H4 (cell line): ENCODE results near the gene PDGFA. TPM values are rescaled to one million over a fixed set of nuclear protein-coding genes. Genes with fewer than 3 reads are reported as not detected.

Experiments used
- DNase-seq: peaks from one replicate; pipeline ENCODE4 v3.0.0-alpha.2; 2015; ENCODE audit warnings: low spot score
- total RNA-seq: library from RNA; depleted of rRNA; stranded (reverse); fragments of >200 nt; shearing (Covaris generic); gene quantifications from 2 replicates; pipeline ENCODE4 v1.2.3, GENCODE V29; 2014

Gene PDGFA
- total RNA-seq, 1 experiment from 2014 or later: 37.3 TPM

DNA sequence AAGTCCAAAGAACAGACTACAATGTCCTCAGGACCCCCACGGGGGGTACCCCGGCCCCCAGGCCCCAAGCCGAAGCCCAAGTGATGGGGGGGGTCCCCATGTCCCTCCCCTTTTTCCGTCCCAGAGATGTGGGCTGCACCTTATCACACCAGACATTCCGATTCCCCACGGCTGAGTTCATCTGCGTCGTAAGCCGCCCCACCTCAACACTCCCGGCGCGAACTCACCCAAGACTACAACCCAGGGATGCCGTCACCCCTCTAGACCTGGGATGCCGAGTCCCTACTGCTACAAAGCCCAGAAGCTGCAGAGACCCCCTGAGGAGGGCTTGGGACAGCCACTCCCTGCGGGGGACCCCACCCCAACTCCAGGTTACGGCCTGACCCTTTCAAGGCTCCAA, 14.5 kb downstream of the PDGFA start:
- DNase-seq: no peak

DNA sequence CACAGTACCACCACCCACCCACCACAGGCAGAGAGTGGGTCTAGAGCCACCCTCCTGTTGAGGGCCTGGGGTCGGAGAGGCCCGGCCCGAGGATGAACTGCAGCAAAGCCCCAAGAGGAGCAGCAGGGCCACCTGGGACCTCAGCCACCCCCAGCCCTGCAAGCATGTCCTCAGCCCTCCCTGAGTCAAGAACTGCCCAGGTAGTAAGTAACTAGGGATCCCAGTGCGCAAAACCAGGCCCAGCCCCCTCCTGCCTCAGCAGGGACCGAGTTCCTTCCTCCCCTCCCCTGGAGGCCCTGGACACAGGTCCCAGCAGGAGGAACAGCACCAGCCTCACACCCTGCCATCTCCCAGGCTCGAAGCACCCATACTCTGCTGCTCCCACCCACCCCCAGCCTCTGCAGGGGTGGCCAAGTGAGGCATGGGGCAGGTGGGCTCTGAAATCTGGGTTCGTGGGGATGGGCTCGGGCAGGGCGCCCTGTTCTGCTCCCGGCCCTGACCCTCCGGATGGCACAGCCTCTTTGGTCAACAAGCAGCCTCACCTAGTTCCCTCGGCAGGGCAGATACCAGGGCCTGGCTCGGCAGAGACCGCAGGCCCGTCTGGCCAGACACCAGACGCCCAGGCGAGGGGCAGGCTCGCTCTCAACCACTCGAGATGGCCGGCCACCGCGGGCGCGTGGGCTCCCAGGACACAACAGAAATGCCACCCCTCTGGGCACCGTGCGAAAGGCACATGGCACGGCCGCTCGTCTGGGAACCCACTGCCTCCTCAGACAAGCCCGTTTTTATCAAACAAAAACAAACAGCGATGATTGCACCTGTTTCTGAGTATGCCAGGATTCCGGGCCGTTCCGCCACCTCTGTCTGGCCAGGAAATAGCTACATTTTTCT, 15.2 kb downstream of the PDGFA start:
- no peak for DNase-seq

DNA sequence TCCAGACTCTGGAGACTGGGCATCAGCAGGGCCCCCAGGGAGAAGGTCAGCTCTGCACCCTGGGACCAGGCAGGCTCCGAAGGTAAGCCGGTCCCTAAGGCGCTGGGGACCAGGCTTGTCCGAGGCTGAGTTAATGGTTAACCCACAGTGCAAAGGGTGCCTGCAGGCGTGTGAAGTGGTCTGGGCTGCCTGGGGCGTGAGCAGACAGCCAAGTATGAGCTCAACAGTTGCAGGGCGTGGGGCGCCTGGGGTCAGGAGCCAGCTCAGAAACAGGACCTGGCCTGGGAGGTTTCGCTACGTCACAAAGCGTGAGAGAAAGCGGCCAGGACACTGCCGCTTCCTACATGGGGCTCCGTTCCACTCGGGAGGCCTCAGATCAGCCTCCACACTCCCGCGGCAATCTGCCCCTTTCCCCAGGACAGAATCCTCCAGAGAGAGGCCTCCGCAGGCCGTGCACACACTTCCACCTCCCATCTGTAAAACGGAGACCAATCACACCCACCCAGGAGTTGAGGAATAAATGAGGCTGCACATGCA, 16.0 kb downstream of the PDGFA start:
- no peak for DNase-seq

DNA sequence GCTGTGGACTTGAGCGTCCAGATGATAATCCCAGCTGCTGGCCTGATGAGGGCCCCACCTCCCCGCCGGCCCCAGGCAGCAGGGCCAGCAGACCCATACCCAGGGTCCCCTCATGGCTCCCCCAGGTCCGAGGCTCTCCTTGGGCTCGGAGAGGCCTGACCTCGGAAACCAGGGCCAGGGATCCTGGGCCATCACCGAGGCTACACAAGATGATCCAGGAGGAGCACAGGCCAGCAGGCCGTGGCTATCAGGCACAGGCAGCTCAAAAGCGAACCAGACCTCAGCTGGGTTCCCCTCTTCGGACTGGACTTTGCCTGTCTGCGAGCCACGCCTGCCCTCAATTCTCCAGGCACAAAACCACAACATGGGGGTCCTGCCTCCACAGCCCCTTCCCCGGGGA, 17.4 kb downstream of the PDGFA start:
- no peak for DNase-seq

DNA sequence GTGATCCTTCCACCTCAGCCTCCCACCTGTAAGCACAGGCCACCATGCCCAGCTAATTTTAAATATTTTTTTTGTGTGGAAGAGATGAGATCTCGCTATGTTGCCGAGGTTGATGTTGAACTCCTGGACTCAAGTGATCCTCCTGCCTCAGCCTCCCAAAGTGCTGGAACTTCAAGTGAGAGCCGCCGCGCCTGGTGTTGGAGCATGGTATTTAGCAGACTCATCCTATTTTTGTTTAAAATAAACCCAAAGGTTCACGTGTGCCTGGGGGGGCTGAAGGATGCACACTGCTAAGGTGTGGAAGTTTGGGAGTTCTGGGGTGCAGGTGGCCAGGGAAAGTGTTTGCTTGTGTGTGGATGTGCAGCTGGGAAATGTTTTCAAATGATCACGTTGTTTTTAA, 18.1 kb downstream of the PDGFA start:
- no peak for DNase-seq

DNA sequence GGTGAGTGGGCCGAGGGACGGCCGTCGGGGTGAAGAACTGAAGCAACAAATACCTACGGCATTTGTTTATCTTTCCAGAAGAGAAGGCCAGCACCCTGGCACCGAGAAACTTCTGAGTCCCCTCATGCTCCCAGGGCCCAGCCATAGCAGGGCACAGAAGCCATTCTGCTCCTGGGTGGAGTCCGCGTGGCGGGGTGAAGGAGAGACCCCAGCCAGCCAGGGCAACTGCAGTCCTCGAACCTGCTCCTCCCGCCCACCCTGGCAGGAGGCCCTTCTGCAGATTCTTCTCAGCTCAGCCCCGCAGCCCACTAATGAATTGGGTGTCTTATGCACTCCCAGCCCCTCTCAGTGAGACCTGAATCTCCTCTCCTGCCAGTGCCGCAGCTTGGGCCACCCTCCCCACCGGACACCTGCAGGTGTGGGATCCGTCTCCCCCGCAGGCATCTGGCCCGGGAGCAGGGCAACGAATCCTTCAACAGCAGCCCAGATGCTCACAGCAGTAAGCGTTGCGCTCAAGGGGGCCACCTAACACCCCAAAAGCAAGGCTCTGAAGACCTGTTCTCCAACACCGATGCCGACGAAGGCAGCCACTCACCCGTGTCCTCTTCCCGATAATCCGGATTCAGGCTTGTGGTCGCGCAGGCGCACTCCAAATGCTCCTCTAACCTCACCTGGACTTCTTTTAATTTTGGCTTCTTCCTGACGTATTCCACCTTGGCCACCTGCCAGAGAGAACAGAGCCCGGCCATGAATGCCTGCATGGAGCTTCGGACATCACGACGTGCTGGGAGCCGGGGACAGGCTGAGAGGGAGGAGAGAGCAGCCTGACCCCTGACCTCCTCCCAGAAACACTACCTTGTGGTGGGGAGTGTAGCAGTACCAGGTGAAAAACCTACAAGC, 18.9 kb downstream of the PDGFA start:
- no peak for DNase-seq

DNA sequence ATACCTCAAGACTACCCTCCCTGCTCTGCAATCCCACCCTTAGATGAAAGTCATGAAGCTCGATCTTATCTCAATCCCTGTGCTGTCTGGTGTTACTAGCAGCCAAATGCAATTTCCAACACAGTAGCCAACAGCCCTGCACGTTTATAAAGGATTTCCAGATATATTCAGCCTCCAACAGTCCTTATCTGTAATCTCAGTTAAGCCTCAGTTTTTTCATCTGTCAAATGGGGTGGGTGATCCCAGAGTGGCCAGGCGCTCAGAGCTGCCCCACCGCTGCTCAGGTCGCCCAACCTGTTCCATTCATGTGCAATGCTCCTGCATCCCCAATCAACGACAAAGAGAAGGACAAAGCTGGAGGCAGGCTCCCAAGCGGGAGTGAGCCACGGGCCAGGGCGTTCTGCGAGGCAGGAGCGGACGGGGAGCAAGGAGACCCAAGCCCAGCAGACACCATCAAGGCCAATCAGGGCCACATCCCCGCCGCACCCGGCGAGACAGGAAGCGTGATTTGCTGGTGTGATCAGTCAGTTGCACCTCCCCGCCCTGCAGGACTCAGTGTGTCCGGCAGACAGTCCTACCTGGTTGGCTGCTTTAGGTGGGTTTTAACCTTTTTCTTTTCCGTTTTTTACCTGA, 19.7 kb downstream of the PDGFA start:
- DNase-seq: no peak

DNA sequence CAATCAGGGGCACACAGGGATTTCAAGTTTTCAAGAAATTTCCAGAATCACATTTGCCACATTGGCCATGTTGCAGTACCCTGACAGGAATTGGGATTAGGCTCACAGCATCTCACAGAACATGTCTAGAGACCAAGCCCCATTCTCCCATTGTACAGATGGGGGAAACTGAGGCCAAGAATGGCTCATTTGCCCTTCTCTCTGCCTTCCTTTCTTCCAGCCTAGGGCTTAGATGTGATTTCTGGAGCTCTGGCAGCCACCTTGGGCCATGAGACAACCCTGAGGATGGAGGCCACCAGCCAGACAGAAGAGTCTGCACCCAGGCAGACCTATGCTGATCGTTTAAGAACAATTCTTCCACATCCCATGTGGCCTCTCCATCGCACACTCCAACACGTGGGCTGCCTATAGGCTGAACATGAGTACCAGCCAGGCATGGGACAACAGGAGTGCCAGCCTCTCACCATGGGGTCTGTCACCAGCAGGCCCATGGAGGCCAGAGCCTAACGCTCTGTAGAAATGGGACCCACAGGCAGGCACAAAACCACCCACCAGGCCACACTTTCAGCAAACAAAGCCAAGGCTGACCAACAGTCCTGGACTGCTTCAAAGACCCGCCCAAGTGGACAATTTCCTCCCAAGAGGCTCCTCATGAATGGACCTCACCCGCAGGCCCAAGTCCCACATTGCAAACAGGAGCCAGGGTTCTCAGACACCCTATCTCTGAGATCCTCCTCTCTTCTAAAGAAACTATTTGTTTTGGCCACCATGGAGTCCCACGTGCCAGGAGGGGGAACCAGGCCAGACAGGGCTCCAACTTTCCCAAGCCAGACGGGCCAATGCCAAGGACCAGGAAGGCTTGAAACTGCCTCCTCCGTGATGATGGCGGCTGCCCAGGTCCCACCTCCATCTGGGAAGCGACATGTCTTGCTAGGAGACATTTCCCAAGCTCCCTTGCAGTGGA, 20.7 kb downstream of the PDGFA start:
- no peak for DNase-seq

DNA sequence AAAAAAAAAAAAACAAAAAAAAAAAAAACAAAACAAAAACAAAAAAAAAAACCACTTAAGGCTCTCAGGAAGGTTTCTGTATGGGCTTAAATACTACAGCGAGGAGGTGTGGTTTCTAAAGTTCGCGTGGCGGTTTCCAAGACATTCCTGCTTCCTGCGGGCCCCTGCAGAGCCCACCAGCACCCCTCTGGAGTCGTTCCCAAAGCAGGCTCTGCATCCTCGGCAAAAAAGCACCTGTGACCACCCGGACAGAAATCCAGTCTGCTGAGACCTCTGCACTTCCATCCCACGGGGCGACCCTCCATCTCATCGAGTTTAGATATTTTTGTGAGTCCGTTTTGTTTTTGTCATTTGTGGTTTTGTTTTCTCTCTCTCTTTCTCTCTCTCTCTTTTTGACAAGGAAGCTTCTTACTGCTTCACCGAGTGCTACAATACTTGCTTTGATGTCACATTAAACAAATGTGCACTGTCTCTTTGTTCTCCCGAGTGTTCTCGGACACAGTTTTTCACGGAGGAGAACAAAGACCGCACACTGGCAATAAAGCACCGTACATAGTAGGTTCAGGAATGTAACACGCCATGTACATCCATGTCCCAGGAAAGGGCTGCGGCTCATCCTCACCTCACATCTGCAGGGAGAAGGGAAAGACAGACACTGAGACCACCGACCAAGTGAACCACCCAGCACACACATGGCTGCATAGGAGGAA, 21.5 kb downstream of the PDGFA start:
- DNase-seq: no peak

DNA sequence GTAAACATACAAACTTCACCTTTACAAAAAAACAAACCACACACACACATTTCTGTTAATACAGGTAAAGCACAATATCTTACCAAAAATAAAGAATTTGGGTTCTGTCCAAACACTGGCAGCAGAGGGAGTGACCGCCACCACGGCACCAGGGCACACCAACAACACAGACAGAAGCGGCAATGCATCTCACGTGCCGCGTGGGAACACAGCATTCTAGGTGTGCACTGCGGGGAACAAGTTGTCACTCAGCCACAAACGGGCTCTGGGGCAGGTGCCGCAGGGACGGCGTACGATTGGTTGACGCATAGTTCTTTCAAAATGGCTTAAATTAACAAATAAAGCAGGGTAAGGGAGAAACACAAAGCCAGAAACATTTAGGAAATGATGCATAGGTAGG, 22.3 kb downstream of the PDGFA start:
- no peak for DNase-seq

DNA sequence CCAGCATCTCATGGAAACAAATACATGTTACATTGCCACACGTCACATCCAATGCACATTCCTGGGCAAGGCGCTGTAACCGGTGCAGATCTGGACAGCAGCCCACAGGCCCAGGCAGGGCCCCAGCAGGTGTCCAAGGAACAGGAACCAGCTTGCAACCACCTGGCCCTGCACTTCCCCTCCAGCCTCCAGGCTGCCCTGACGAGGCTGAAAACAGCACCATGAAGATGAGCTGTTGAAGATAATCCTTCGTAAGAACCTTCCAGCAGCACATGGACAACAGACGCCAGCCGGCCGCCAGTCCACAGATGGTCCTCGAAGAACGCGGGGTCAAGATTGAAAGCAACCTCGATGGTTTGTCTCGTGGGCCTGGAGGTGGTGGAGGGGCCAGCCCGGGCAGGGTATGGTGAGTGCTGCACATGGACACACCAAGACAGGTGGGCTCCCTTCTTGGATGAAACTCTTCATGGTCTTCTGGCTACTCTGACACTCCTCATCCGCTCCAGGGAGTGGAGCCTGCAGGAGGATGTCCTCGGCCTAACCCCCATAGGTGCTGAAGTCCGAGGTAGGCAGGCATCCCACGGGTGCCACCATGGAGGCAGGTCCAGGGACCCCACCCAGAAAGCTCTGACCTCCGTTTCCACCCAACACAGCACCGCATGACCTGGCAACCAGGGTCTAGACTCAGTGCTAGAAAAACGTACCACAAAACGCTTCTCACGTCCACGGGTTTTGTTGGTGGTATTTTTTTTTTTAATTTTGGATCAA, 22.9 kb downstream of the PDGFA start:
- no peak for DNase-seq

DNA sequence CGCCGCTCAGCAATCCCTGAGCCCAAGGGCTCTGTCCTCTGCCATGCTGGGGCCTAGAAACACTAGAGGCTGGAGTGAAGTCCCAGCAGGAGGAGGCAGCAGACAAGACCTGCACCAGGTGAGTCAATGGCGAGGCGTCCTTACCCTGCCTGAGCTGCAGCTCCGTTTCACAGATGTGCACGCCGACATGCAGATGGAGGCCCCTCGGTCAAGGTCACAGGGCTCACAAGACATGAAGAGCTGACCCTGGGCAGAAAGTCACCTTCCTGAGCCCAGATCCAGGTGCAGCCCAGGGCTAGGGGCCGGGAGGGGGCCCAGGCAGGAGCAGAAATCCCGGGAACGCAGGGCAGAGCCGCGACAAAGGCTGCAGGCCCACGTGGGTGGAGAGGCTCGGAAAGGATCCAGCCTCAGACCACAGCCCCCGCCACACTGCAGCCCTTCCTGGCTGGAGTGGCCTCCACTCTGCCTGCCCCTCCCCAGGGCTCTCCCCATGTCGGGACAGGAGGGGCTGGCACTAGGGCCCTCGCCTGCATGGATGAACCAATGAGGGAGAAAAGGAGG, 23.8 kb downstream of the PDGFA start:
- no peak for DNase-seq

DNA sequence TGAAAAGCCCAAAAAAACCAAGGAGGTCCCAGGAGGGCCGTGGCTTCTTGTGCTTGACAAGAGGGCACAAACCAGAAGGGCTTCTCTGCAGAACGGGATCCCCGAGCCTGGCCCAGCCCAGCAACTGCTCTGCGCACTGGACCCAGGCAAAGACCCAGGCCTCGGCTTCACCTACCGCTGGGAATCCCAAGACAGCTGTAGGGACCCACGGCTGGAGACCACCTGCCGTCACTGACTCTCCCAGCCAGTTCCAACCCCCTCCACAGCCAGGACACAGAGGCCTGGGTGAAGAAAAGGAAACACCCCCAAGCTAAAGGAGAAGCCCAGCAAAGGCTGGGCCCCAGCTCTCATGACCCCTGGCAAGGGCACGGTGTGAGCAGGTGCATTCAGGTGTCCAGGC, 24.3 kb downstream of the PDGFA start:
- no peak for DNase-seq

DNA sequence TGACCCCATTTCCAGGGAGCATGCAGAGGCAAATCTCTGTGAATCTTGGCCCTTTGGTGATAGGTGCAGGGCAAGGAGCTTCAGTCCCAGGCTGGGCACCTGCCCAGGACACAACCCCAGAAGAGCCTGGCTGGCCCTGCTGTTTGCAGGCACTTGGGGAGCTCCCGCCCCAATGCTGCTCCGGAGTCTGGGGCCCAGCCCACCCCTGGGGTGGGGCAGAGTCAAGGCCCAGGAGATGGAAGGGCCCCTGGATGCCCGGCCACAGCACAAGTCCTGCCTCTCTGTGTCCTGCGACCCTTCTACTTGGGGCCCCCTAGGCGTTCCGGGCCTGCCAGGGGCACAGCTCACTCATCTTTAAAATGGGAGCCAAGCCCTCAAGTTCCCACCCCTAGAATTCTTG, 24.7 kb downstream of the PDGFA start:
- no peak for DNase-seq

DNA sequence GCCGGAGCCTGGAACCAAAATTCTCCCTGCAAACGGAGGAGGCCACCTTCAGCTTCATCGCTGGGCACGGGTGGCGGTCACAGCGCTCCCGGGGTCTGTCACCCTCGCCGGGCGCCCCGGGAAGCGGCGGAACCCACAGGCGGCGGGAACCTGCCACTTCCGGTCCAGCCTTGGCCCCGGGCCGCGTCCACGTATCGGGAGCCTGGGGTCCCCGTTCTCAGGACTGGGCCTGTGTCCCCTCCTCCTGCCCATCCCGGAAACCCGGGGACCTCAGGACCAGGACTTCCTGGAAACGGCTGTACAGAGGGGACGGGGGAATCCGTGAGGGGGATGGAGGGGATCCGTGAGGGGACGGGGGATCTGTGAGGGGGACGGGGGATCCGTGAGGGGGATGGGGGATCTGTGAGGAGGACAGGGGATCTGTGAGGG, 25.4 kb downstream of the PDGFA start:
- no peak for DNase-seq

DNA sequence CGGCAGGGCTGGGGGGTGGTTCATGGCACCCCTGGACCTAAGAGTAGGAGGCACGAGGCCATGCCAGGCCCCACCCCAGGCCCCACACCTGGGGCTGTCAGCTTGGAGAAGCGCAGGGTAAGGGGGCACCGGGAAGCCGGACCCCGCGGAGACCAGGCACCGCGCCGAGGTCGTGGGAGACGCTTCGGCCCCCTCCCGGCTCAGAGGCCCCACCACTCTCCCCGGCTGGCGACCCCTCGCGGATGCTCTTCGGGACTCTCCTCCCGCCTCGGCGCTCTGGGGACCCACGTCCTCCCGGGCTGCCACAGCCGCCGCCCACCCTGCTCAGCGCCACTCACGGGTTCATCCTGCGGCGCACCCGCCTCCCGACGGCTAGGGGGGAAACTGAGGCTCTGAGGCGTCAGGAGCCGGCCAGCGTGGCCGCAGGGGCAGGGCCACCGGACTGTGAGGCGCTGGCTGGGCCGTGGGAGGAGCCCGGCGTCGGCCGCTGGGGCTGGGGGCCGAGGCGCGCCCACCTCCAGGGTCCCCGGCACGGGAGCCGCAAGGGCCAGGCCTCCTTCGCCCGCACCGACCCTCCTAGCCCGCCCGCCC, 25.9 kb downstream of the PDGFA start:
- no peak for DNase-seq

DNA sequence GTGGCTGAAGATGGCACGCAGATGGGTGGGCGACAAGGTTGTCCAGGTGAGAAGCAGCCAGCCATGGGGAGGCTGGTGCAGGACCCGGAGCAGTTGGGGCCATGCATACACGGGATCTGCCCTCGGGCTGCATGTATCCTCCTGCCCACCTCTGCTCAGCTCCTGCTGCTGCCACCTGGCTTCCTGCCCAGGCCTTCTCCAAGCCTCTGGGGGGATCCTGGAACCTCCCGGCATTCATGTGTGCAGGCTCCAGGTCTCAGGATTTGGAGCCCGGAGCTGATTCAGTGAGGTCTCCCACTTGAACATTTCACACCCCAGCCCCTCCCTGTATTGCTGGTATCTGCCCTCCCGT, 27.0 kb downstream of the PDGFA start:
- no peak for DNase-seq

DNA sequence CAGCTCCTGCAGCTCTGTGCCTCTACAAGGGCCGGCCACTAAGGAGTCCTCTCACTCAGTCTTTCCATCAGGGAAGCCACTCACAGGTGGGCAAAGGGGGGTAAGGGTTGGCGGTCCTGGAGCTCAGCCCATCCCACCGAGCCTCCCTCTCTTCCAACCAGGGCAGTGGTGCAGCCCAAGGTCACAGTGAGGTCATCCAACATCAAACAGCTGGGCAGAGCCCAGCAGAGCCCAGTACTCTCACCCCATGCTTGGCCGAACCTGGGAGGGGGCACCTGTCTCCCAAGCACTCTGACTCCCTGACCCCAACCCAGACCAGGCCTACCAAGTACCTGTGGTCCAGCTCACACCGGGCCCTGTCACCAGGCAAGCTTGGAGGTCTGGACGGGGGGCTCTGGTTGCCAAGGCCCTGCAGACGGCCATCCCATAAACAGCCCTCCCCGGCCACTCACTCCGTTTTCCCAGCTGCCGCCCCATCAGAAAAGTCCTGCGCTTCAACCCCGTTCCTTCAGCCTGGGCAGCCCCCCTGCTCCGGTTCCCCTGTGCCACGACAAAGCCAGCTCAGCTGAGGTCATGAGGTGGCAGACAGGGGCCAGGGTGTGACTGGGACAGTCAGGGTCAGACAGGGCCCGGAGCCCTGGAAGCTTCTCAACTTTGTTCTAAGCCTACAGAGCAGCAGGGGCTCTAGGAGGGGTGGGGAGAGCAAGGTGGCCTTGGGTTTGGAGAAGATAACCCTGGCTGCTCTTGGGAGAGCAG, 27.5 kb downstream of the PDGFA start:
- no peak for DNase-seq
